DMS 273 treated with DMSO at 0.1 percent for 48 hours (cell line): ENCODE measurements around the gene WNT10A.

ENCODE experiments used
- DNase-seq: peaks from one replicate; lab custom pipeline; 2025; lab: John Stamatoyannopoulos, UW

WNT10A gene

DNA sequence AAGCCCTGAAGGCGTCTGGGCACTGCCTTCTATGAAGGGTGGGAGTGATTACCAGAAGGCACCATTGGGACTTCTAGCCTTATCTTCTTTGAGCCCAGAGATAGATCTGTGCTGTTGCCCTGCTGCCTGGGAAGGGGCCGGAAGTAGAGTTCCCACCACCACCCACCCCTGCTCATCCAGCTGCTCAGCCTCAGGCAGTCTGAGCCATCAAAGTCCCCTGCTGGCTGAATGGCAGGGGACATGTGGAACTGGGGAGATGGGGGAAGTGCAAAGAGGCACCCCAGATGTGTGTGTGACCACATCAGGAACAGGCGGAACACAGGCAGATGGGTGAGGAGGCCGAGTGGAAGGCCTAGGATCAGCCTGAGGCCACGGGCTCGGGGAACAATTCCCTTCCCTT lies 3.3 kb upstream of the WNT10A start:
- no peak for DNase-seq

DNA sequence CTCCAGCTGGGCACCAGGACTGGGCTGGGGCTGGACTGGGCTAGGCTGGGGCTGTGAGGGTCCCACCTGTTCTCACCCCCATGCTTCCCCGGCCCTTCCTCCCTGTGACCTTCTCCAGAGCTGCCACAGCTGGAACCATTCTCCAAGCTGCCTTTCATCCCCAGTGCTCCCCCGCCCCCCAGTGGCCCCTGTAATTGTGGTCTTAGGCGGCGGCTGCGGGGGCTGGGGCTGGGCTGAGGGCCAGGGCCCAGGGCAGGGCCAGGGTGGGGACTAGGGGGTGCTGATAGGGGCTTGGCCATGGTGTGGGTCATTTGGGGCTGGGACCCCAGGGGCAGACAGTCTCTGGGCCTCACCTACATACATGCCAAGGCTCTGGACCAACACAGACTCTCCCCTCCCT lies 2.8 kb upstream of the WNT10A start:
- no peak for DNase-seq

DNA sequence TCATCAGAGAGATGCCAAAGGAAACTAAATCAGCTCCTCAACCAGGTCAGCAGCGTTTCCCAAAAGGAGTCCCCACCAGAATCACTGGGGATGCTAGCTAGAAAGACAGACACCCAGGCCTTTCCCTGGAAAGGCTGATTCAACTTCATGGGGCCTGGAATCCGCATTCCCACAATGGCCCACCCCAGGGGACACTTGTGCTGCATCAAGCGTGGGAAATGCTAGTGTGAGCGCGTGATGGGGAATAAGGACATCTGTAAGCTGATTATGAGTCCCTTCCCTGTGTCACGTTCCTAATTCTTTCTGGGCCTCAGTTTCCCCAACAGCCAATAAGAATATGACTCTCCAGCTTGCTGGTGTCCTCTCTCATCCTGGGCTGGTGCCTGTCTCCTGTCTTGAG lies 2.2 kb upstream of the WNT10A start:
- DNase-seq: no peak

DNA sequence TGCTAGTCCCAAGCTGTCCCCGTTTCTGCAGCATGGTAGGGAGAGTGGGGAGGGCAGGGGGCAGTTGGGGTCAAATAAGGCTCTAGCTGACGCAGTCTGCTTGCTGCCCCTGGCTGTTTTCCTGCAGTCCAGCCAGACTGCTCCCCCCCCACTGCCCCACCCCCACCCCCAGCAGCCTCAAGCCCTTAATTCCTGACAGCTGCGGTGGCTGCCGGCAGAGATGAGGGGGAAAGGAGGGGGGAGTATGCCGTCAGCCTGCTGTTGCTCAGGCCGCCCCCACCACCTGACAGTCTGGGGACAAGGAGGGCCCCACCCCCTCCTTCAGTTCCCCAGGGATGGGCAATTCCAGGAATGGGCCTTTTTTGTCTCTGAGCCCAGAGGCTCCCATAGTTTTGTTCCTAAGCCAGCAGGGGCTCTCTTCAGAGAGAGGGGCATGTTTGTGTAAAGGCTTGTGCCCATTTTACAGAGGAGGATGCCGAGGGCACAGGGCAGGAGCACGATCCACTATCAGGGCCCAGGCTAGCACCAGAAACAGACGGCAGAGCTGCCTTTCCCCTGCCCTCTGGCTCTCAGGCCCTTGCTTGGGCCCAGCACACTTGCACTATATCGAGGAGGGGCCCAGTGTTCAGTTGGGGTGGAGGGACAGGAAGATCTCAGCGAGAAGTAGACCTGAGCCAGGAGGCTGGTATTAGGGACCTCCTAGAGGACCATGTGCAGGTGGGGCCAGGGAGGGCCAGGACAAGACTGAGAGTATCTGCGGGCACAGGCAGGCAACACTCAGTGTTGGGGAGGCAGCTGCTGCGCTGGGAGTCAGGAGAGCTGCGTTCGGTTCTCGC lies 1.5 kb upstream of the WNT10A start:
- DNase-seq: no peak

DNA sequence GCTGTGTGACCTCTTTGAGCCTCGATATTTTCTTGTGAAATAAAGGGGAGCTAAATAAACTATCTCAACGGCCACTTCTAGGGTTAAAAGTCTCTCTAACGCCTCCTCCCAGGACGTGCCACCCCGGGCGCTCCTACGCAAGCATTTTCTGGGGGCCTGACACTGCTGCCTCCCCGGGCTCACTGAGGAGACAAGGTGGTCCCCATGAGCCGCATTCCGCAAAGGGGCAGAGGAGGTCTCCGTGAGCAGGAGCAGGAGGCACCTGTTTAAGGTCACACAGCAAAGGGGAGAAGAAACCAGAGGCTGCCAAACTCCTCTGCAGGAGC lies 913 bp upstream of the WNT10A start:
- no peak for DNase-seq

DNA sequence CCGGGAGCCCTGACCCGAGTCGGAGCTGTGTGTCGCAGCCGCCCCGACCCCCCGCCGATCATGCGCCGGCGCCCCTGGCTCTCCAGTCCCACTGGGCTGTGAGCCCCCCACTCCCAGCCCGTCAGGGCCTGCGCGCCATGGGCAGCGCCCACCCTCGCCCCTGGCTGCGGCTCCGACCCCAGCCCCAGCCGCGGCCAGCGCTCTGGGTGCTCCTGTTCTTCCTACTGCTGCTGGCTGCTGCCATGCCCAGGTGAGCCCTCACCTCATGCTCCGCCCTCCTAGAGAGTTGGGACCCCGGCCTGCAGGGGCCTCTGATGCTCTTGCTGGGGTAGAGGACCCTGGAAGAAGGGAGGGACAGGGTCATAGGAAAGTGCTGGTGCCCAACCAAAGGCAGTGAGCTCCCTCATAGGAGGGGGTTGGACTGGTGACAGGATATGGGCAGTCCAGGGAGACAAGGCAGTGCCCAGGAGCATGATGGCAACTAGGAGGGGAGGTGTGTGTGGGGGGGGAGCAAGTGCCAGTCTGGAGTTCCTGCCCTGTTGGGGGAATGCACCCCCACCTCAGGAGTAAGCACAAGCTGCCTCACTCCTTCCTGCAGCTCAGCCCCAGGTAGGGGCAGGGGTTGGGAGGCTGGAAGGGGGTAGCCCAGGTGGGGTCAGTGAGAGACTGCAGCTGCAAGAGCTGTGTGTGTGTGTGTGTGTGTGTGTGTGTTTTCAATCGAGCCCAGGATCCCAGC lies 375 bp downstream of the WNT10A start:
- no peak for DNase-seq

DNA sequence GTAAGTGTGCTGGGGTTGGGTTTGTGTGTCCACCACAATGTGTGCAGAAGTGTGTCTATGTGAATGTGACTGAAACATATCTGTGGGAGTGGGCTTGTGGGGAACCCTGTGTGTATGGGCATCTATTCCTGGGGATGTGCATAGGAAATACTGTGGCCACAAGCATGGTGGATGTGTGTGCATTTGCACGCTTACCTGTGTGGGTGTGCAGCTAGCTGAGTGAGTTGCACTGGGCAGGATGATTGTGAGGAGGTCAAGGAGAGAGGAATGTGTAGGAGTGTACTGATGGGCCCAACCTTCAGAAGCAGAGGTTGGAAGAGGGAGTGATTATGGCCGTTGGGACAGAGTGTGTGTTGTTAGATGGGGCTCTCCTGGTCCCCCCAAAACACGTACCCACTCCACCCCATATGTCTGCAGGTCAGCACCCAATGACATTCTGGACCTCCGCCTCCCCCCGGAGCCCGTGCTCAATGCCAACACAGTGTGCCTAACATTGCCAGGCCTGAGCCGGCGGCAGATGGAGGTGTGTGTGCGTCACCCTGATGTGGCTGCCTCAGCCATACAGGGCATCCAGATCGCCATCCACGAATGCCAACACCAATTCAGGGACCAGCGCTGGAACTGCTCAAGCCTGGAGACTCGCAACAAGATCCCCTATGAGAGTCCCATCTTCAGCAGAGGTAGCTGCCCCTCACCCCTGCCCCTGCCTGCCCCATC lies 1.2 kb downstream of the WNT10A start:
- peak; percentile 64 for DNase-seq

DNA sequence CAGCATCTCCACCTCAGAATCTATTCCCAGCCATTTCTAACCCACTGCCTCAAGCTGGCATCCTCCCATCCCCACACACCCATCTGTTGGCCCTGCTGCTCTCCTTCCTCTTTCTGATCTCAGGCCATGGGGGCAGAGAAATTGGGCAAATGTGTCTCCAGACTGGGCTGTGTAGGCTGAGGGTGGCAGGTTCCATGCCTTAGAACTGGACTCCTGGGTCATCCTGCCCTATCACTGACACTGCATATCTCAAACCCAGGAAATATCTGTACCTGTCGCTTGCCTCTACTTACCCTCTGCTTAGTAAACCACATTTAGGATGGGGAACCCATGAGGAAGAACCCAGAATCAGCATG lies 1.8 kb downstream of the WNT10A start:
- DNase-seq: peak; percentile 64

DNA sequence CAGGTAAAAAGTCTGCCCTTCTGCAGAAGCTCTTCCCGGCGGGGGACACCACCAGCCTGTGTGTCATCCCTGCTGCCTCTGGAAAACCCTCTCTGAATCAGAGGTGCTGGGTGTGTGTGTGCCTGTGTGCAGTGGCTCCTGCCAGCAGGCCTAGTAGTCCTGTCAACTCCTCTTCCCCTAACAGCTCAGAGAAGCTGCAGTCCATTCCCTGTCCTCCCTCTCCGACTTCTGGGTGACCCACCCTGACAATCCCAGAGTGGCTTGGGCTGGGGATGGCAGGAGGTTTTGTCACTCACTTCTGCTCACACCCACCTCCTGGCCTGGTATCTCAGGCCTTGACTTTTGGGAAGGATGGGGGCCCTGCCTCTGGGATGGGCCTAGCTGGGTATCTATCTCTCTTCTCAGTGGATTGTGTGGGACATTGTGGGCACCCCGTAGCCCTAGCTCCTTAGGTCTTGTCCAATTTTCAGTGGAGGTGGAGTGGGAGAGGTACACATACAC lies 2.3 kb downstream of the WNT10A start:
- DNase-seq: no peak

DNA sequence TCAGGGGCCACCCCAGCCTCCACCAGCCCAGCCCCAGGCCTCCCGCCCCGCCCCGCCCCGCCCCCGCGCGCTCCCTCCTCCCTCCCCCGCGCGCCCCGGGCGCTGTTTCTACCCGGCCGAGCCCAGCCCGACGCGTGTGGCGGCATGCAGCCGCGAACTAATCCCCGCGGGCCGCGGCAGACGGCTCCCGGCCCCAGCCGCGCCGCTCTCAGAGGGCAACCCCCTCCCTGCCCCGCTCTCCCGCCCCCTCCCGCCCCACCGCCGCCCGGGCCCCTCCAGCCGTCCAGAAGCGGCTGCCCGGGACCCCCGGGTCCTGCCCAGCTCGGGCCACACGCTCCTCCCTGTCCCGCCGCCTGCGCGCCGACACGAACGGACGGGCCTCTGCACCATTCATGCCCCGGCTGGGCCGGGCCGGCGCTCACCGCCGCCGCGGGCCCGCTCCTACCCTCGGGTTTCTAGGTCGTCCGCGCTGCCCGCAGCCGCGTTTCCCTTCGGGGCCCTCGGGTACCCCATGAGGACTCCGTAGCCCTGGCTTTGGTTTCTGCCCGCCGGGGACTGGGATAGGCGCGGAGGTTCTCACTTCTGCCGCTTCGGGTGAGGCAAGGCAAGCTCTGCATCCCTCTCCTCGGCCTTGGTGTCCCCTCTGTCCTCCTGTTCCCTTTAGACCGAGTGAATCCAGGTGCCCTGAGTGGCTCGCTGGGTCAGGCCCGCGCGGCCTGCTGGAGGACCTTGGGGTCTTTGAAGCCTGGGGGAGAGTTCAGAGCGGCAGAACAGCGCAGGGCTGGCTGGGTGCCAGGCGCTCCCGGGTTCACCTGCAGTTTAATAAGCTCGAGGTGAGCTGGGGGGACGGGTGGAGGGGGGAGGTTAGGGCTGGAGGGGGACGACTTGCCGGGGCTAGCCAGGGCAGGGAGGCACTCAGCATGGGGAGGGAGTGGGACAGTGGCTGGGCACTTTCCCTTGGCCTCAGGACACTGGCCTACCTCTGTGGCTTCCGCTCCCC lies 3.1 kb downstream of the WNT10A start:
- DNase-seq: no peak

DNA sequence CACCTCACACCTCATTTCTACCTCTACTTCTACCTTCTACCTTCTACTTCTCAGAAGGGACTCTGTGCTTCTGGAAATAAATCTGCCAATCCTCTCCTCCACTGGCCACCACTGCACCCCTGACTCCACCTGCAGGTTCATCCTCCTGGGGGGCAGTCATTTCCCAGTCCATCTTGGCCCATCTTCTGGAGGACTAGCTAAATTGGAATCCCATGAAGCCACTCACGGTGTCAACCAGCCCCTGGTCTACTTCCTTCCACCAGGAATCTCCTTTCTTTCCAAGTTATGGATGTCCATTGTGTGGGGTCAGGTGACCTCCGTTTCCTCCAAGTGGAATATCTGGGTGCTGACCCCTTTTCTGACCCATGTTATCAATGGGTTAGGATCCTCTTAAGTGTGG lies 3.9 kb downstream of the WNT10A start:
- DNase-seq: no peak

DNA sequence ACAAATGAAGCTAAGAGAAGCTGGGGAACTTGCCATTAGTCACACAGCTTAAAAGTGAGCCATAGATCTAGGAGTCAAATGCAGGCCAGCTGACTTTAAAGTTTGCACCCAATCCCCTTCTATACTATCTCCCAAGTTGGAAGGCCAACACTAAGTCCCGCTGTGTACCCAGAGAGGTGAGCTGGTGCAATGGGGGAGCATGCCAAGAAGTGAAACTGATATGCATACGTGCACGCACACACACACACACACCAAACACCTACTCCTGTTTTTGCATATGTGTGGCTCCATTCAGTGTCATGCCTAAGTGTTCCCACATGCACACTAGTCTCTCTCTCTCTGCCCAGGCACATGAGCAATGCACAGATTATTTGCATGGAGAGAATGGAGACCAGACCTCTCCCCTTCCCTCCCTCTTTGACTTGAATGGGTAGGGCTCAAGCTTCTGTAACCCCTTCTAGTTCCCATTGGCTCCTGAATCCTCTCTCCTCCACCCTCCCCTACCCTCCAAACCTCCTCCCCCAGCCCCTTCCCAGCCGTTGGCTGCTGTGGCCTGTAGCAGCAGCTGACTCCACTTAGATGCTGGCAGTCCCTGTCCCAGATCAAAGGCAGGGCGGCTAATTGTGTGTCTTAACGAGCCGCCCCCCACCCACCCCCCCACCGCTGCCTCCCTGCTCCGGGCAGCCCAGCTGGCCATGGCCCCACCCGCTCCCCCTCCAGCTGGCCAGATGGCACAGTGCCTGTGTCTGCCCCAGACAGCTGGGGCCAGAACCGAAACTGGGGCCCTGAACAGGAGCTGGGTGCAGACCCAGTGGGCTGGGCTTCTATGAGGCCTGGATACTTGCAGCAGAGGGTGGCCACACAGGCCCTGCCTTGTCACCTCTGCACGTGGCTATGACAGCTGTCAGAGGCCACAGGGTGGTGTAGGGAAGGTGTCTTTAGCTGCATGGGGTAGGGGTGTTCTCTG lies 5.6 kb downstream of the WNT10A start:
- DNase-seq: peak; percentile 88

DNA sequence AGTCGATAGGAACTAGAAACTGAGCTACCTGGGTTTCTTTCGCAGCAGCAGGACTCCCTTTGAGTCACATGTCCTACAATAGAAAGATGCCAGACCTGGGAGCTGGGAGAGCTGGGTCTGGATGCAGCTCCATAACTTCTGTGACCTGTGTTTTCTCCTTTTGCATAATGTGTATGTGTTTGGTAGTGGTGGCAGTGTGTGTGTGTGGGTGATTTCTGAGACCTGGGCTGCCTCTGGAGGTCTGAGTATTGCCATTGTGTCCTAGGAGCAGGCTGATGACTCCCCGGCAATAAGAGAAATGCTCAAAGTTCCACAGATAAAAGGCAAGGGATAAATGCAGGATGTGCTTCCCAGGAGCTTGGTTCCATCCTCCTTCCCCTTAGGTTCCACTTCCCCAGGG lies 6.4 kb downstream of the WNT10A start:
- no peak for DNase-seq

DNA sequence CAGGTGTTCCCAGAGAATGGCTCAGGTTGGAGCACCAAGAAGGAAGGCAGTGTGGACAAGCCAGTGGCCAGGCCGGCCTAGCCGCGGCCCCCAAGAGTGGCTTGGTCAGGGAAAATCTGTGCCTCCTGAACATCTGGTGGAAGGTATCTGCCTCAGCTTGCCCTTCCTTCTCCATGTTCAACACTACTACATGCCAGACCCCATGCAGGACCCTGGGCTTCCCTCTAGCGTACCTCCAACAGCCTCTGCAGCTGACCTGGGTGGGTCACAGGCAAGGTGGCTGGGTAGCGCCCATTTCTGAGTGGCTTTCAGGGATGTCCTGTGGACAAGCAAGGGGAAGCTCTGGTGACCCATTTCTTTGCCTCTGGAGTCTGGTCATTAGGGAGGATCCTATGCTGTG lies 7.7 kb downstream of the WNT10A start:
- no peak for DNase-seq

DNA sequence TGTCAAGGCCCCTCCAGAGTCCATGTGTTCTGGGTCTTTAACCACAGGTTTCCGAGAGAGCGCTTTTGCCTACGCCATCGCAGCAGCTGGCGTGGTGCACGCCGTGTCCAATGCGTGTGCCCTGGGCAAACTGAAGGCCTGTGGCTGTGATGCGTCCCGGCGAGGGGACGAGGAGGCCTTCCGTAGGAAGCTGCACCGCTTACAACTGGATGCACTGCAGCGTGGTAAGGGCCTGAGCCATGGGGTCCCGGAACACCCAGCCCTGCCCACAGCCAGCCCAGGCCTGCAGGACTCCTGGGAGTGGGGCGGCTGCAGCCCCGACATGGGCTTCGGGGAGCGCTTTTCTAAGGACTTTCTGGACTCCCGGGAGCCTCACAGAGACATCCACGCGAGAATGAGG lies 9.3 kb downstream of the WNT10A start:
- no peak for DNase-seq

DNA sequence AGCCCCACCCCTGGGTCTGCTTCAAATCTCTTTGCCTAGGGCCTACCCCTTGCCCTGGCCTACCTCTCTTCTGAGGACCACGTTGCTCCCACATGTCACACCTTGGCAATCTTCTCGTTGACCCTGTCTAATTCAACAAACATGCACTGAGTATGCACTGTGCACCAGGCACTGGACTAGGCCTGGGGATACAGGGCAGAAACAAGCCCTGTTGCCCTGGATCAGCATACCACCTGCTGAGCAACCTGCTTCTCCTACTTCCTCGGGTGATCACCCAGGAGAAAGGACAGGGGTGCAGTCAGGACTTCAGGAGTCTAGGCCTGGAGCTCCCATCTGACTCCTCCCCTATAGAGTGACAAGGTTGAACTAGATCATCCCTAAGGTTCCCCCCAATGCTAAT lies 9.7 kb downstream of the WNT10A start:
- DNase-seq: no peak

DNA sequence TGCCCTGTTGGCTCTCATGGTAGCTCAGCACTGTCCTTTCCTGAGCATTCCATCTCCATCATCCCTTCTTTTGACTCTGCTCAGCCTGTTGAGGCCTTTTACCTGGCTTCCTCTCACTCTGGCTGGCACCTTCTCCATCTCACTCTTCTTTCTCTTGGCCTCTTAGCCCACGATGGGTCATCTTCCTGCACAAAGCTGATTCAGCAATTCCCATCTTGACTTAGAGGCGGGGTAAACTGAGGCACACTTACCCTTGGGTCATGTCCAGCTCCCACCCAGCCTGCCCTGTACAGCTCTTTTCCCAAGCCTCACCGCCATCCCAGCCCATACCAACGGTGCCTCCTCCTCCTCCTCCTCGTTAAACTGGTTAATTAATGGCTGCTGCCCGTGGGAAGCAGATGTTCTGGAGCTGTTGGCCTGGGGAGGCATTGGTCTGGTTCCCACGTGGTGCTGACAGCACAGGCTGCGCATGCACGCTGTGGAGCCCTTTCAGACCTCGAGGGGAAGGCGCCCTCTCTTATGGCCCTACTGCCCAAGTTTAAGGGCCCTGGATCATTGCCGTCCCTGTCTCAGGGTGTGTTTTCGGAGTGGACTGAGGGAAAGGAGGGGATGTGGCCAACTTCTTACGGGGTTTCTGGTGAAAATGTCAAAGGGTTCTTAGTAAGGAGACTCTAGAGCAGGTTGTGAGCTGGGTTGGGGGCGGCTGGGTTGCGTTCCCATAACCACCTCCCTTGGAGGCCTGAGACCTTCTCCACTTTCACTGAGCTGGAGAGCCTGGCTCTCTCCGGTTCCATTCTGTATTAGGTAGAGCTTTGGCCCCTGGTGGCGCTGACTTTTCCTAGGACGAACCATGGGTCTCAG lies 10.9 kb downstream of the WNT10A start:
- no peak for DNase-seq

DNA sequence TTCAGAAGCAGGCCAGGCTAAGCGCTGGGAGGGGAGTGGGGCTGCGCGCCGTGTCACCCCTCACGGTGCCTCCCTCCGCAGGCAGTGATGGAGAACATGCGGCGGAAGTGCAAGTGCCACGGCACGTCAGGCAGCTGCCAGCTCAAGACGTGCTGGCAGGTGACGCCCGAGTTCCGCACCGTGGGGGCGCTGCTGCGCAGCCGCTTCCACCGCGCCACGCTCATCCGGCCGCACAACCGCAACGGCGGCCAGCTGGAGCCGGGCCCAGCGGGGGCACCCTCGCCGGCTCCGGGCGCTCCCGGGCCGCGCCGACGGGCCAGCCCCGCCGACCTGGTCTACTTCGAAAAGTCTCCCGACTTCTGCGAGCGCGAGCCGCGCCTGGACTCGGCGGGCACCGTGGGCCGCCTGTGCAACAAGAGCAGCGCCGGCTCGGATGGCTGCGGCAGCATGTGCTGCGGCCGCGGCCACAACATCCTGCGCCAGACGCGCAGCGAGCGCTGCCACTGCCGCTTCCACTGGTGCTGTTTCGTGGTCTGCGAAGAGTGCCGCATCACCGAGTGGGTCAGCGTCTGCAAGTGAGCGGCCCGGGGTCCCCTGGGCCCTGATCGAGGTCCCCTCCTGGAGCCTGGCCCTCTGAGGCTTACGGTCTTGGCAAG lies 12.2 kb downstream of the WNT10A start:
- DNase-seq: peak; percentile 24
